PC-3 (cell line): Measurements from ENCODE around the gene SLCO2A1.

Experiments
- EZH2 ChIP-seq: fragments of 300-600 bp; sonication (generic); IDR thresholded peaks from one replicate; pipeline ENCODE4 v1.6.1; 2017; ENCODE audit warnings: antibody characterized with exemption, mild to moderate bottlenecking, low read length; ENCODE audit not compliant: unreplicated experiment
- EZH2phosphoT487 ChIP-seq: fragments of 300-600 bp; sonication (generic); IDR thresholded peaks from 2 replicates; pipeline ENCODE4 v1.6.1; 2018; ENCODE audit warnings: mild to moderate bottlenecking, antibody characterized with exemption, low read length, borderline replicate concordance
- TF ChIP-seq, protein P1 (sequence below): fragments of 300-600 bp; sonication (generic); conservative IDR thresholded peaks from 2 replicates; pipeline ENCODE4 v1.5.1; 2017; ENCODE audit warnings: antibody characterized with exemption, low read depth, mild to moderate bottlenecking, low read length

DNA sequence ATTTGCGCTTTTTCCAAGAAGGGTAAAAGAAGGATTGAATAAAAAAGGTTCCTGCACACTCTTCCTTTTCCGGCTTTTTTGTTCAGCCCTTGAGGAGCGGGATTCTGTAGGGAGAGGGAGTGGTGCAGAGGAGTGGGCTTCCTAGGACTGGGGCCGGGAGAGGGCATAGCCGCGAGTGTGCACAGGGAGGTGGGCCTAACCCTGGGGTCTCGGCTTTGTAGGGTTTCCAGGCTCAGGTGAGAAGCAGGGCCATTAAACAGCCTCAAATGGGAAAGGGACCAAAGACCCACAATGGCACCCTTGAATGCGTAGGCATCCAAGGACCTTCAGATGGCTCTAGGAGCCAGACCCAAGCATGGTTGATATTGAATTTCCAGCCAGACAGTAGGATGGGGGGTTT lies 98.6 kb downstream of the SLCO2A1 start:
- TF ChIP-seq, protein P1, sequence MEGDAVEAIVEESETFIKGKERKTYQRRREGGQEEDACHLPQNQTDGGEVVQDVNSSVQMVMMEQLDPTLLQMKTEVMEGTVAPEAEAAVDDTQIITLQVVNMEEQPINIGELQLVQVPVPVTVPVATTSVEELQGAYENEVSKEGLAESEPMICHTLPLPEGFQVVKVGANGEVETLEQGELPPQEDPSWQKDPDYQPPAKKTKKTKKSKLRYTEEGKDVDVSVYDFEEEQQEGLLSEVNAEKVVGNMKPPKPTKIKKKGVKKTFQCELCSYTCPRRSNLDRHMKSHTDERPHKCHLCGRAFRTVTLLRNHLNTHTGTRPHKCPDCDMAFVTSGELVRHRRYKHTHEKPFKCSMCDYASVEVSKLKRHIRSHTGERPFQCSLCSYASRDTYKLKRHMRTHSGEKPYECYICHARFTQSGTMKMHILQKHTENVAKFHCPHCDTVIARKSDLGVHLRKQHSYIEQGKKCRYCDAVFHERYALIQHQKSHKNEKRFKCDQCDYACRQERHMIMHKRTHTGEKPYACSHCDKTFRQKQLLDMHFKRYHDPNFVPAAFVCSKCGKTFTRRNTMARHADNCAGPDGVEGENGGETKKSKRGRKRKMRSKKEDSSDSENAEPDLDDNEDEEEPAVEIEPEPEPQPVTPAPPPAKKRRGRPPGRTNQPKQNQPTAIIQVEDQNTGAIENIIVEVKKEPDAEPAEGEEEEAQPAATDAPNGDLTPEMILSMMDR = no peak
- TF ChIP-seq EZH2phosphoT487 (no peak), EZH2 (no peak)
